GM12873 (cell line): ENCODE data around the gene DCP1A.

ENCODE experiments used
- TF ChIP-seq, protein P1 (sequence below): IDR thresholded peaks from 2 replicates; pipeline ENCODE4 v1.5.1; 2012; ENCODE audit warnings: low read depth, mild to moderate bottlenecking, moderate library complexity, low read length, control low read depth; ENCODE audit not compliant: insufficient read depth; ENCODE audit errors: missing control alignments

Gene DCP1A

DNA sequence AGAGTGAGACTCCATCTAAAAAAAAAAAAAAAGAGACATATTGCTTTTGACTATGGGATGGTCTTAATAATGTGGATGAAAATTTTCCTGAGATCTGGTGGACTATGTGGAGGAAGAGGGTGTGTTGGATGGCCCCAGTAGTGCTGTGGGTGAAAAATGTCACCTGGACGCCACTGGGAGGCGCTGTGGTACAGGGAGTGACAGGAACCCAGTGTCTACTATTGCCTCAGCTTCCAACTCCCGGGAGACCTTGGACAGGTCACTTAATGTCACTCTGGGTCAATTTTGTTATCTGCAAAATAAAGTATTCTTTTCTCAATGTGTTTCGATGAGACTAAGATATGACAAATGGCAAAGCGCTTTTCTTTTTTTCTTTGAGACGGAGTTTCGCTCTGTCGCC lies 27.7 kb upstream of the DCP1A start:
- TF ChIP-seq, protein P1, sequence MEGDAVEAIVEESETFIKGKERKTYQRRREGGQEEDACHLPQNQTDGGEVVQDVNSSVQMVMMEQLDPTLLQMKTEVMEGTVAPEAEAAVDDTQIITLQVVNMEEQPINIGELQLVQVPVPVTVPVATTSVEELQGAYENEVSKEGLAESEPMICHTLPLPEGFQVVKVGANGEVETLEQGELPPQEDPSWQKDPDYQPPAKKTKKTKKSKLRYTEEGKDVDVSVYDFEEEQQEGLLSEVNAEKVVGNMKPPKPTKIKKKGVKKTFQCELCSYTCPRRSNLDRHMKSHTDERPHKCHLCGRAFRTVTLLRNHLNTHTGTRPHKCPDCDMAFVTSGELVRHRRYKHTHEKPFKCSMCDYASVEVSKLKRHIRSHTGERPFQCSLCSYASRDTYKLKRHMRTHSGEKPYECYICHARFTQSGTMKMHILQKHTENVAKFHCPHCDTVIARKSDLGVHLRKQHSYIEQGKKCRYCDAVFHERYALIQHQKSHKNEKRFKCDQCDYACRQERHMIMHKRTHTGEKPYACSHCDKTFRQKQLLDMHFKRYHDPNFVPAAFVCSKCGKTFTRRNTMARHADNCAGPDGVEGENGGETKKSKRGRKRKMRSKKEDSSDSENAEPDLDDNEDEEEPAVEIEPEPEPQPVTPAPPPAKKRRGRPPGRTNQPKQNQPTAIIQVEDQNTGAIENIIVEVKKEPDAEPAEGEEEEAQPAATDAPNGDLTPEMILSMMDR, result peak; percentile 92

DNA sequence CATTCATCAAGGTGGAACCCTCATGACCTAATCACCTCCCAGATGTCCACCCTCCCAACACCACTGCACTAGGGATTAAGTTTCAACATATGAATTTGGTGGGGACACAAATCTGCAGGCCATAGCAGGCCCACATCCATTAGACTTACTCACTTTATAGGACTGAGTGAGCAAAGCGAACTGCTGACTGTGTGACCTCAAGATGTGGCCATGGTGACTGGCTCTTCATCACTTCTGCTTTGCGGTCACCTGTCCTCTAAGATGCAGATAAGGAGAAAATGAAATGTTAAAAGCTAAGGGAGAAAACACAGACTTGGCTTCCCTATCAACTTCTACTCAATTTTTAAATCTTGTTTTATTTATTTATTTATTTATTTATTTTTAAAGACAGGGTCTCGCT lies 14.5 kb upstream of the DCP1A start:
- TF ChIP-seq, protein P1, result no peak

DNA sequence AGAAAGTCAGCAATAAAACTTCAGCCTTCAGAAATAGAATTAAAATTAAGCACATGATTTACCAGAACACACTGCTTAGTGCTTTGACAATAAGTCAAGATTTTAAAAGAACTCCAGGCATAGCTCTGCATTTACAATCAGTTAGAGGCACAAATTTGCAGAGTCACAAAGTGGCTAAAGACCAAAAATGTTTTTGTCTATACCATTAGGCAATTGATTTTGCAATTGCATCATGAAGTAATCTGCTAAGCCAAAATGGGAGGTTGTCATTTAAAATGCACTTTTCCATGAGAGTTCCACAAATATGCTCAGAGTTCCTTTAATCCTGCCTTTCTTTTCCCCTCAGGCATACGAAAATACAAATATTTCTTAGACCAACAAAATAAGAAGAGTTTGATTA lies 10.1 kb upstream of the DCP1A start:
- TF ChIP-seq, protein P1, result no peak

DNA sequence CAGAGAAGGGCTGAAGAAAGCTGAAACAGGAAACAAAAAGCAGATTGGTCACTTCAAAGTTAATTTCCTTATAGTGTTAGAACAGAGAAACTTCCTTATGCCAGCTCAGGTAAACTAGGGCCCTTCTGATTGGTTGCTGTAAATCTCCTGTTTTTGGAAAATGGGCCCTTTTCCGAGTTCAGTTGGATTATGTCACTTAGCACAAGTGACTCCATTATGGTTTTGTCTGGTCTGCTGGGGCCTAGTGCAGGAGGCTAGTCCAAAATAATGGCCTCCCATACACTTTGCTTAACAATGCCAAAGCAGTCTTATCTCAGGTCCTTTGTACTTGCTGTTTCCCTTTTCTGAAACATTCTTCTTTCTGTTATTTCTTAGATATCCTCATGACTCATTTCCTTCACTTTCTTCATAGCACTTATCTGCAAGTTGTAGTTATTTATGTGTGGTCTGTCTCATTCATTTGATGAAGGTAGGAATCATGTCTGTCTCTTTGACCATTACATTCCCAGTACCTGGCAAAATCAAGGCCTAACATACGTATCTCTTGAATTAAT lies 7.7 kb upstream of the DCP1A start:
- TF ChIP-seq, protein P1, result no peak

DNA sequence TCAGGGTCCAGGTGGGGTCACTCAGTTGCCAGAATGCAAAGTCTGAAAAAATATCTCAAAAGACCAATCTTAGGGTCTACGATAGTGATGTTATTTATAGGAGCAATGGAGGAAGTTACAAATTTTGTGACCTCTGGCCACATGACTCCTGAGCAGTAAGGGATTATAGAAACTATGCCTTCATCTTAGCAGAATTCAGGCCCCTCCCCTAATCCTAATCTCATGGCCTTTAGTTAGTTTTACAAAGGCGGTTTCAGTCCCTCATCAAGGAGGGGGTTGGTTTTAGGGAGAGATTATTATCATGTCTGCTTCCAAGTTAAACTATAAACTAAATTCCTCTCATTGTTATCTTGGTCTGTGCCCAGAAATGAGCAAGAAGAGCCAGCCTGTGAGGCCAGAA lies 5.9 kb upstream of the DCP1A start:
- TF ChIP-seq, protein P1, result no peak

DNA sequence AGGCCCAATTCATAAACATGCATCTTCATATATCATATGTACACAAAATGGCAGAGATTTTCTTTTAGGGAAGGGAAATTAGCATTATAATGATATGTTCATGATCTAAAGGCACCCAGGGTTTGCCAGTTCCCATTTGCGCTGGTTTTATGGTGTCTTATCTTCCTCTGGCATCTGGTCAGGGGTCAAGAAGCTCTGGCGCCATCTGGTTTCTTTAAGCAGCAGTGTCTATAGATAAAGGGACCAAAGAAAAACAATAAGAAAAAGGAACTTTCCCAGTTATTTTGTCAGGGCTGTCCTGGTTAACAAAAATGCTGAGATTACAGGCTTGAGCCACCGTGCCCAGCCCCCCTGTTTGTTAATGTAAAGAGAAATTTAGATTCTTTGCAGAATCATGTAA lies 3.3 kb upstream of the DCP1A start:
- TF ChIP-seq, protein P1, result peak; percentile 27

DNA sequence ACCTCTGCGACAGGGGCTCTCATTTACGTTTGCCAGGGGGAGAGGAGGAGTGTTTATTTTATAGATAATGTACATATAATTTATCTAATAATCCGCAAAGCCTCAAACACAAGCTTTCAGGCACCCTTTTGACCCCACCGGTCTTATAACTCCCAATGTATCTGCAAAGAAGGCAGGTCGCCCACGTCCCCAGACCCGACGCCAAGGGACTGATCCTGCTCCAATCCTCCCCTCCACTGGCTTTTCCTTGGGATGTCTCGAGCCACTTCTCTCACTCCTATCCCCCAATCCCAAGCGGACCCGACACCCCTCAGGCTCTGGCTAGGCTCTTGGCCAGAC lies 452 bp downstream of the DCP1A start:
- TF ChIP-seq, protein P1, result no peak

DNA sequence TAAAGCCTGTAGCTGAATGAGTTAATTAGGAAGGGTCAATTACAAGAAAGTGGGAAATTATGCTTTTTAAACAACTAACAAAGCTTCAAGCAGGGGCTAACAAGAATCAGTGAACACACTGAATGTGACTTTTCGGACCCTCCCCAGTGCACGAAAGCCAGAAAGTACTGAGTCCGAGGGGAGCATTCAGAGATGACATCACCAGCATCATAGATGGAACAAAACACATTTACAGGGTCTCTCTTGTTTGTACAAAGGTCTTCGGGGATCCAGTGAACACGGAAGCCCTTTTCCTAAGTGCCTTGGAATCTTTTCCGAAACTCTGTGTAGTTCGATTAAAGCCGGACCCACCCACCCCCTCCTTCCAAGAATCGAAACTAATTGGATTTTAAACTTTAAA lies 829 bp downstream of the DCP1A start:
- TF ChIP-seq, protein P1, result no peak
